T-helper 9 cell (primary cell): ENCODE results near the gene CASZ1.

Source experiments
- DNase-seq: peaks from one replicate; pipeline ENCODE4 v3.0.0-alpha.2; 2020

Gene CASZ1

DNA sequence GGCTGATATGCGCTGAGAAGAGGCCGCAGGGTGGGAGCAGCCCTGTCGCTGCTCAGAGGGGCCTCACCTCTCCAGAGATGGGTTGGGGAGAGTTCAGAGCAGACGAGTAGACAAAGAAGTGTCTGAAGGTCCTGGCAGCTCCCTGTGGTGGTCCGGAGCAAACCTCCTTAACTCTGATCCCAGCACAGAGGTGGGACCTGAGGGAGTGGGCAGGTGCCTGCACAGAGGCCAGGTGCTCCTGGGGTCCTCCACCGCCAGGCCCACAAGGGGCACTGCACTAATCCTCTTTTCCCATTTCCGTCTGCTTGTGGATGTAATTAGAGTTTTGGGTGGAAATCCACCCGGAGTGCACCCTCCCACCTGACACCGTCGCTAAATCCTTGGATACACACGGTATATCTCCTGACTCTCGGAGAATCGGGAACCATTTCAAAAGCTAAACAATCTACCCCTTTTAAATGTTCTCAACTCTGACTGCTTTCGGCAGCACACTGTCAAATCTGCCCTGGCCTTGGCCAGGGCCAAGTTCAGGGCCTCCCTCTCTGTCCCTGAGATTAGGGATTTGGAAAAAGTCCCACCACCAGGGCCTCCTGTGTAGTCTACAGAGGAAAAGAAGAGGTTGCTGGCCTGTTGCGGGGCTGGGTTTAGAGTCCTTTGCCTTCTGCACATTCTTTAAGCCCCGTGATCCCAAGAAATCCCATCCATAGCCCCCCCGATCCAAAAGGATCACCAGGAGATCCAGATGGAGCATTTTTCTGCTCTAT lies 22.4 kb downstream of the CASZ1 start:
- DNase-seq = no peak

DNA sequence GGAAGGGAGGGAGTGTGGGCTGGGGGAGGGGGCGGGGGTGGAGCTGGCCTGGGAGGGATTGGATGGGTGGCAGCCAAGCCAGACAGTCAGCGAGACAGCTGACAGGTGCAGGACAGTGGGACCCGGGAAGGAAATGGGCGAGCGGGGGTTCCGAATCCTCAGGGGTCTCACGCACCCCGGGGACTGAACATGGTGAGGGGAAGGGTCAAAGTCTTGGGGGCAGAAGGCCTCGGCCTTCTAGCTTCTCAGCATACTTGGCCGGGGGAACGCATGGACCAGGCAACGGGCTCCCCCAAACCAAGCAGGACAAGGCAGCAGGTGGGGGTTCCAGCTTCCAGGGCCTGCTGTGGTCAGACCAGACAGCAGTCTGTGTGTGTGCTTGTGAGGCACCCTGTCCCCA lies 23.1 kb downstream of the CASZ1 start:
- no peak for DNase-seq

GRCh38 chr1:10772711-10773110 lies 23.7 kb downstream of the CASZ1 start:
- no peak for DNase-seq

DNA sequence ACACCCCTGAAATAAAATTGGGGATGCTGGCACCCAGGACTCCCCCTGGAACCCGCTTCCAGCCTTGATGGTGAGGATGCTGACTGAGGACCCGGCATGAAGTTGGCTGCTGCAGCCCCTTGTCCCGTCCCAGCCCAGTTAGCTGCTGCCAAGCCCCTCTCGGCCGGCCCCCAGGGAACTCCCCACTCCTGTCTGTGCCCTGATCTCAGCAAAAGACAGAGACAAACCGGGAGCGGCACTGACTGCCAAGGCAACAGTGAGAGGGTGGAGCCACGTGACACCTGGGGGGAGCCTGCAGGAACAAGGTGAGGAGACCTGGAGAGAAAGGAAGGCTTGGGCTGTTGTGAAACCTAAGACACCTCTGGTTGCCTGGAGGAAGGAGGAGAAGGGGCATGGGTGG lies 24.7 kb downstream of the CASZ1 start:
- DNase-seq = no peak

GRCh38 chr1:10768552-10768951 lies 27.9 kb downstream of the CASZ1 start:
- DNase-seq = no peak

- DNase-seq = no peak
Measured at GRCh38 chr1:10767282-10767681, 29.2 kb downstream of the CASZ1 start.

DNA sequence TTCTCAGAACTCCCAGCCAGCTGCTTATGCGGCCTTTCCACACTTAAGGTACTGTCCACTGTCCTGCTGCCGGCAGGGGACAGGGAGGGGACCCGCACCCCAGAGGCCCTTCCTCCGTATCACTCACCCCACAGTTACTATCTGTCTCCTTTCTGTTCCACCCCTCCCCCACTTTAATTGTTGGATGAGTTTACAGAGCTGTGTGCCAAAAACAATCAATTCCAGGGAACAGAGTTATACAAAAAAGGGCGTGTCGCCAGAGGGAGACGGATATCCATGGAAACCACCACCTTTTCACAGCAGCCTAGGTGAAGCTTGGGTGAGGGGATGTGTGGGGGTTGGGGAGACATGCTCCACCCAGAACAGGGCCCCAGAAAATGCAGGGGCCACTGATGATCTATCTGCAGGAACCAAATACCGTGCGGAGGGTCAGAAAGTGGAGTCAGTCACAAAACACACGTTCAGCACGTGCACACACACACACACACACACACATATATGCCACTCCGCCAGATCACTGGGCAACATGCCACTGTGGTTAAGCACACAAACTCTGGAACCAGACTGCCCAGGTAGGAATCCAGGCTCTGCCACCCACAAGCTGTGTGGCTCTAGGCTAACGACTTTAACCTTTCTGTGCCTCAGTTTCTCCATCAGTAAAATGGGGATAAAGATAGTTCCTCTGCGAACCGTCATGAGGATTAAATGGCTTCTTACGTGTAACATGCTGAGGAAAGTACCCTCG lies 30.5 kb downstream of the CASZ1 start:
- no peak for DNase-seq

- no peak for DNase-seq
Measured at GRCh38 chr1:10765304-10765703, 31.1 kb downstream of the CASZ1 start.

GRCh38 chr1:10764296-10764798 lies 32.1 kb downstream of the CASZ1 start:
- no peak for DNase-seq

- no peak for DNase-seq
Measured at GRCh38 chr1:10762875-10763274, 33.6 kb downstream of the CASZ1 start.

DNA sequence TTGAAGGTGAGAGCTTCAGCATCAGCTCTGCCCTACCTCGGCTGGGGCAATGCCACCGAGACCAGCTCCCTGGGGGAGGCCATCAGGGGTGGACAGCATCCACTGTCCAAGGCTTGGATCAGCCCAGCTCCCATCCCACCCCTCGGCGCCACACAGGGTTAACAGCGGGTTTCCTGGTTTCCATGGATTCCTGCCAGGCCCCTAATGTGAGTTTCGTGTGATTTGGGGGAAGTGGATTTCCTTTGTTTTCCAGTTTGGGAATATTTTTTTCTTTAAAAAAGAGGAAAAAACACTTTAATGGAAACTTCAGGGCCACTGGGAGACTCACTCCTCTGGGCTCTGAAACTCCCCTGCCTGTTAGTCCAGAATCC lies 34.3 kb downstream of the CASZ1 start:
- no peak for DNase-seq

DNA sequence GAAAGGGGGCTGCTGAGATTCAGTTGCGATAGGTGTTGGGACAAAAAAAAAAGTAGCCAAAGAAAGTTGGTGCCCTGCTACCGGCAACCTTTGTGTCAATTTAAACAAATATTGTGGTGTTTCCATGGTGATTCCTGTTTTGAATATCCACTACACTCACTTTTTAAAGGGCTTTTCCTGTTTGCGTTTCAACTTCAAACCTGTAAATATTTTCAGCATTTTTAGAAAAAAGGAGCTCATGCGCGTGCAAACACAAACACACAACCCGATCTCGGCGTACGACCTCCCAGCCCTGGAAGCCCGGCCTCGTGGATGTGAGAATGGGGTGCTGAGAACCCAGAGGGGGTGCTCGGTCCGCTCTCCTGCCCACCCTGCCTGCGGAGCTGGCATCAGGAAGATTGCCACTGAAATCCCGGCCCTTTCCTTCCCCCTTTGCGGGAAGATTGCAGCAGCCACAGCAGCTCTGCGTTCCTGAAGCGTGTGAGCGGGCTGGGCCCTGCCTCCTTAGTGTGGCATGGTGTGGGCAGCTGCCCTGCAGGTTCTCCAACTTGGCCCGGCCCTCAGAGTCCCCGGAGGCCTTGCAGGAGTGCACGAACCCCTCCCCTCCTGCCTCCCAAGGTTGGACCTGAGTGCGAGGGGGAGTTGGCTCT lies 34.8 kb downstream of the CASZ1 start:
- DNase-seq = no peak

DNA sequence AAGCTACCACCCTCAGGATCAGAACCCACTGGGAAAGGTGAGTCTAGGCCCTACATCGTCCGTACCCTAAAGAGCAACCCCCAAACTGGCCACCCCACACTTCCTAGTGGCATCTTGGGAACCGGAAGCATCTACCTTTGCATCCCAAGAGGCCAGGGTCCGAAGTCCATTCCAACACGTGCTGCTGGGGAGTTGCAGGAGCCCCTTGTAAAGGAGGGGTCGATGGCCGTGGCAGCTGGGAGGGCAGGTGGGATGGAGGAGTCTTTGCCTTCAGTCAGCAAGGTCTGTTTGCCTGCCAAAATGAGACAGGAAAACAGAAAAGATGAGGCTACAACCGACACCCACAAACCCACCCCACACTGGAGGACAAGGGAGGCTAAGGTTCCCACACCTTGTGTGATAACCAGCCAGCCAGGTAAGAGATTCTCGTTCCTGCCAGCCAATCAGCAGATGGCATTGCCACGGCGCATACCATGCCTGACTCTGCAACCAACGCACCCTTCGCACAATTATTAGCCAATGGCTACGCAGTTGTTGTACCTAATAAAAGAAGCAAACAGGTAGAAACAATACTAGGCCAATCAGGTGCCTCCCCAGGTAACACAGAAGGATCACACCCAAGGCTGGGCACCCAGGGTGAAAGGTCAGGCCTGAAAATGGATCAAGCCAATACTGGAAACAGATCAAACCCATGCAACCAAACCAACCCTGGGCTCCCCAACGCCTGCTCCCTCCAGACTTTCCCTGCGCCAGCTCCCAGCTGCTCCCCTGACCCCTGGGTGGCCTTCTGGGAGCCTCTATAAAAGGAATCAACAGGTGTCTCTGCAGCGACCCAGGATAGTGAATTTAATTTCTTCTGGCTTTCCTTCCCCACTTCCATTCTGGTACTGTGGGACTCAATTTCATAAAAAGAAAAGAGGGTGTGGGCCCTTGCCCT lies 35.6 kb downstream of the CASZ1 start:
- no peak for DNase-seq

DNA sequence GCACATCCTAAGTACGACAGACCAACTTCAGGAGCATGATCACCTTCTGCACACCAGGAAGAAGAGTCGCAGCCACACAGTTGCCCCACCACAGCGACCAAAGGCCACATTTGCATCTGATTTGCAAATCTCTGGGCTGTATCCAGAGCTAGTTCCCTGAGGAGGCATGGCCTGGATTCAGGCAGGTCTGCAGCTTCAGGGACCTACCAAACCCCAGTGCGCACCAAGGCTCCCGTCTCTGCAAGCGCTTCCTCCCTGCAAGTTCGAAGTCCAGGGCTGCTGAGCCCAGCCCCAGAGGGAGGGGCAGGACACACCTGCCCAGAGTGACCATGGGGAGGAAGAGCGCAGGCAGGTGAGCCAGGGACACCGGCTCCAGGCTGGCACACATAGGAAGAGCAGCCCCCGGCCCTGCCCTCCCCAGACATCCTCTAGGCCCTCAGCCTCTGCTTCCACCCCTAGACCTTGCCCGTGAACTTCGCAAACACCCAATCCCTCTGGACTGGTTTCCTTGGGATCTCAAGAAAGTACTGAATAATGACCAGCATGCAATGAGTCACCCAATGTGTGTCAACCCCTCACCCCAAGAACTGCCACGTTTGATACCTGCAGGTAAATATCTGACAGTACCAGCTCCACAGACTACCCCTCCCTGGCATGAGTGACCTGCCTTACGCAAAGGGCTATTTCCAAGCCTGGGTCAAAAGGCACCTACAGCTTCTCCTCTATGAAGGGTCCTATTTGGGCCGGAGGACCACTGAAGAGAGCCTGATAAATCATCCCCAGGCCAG lies 36.8 kb downstream of the CASZ1 start:
- no peak for DNase-seq

- no peak for DNase-seq
Measured at GRCh38 chr1:10756842-10757241, 39.6 kb downstream of the CASZ1 start.

GRCh38 chr1:10755970-10756521 lies 40.4 kb downstream of the CASZ1 start:
- DNase-seq = peak; percentile 37

DNA sequence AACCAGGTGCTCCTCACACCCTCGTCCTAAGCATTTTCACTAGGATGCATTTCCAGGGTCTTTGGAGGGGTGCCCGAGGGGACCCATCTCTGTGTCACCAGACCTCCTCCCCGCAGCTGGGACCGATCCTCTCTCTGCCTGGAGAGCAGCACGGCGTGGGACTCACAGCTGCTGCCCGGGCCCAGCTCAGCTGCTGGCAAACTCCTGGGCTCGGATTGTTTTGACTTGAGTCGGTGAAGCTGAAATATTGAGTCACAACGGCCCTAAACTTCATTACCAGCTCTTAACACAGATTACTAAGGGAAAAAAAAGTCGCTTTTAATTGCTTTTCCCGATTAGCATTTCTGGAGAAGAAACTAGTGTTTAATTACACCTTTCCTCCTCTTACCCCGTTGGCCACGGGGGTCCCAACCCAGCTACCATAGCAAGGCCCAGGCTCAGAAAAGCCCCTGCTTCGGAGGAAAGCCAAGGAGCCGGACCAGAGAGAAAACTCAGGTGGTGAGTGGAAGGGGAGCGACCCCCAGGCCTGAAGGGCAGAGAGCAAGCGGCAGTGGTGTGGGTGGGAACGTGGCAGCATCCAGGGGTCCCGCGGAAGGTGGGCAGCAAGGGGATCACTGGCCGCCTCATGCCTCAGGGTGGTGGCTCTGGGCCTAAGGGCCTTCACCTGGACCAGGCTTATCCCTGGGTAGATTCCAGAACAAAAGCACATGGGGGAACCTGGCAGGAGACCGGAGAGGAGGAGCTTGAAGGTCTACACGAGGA lies 41.7 kb downstream of the CASZ1 start:
- DNase-seq = no peak

DNA sequence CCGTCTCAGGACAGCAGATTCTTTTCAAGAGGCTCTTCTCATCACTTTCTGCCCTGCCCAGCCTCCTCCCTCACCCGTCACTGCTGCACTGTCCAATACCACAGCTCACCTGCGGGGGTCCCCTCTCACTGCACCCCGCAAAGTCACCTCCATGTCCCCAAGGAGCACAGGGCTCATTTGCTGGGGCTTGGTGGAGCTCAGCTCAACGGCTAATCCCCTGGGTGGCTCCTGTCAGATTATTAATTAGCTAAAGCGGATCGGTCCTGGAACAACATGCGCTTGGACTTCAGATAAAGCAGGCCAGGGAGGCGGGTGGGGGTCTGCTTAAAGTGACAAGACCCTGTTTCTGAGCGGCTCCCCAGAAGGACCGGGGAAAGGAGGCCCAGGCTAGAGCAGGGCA lies 43.1 kb downstream of the CASZ1 start:
- DNase-seq = no peak

- DNase-seq = no peak
Measured at GRCh38 chr1:10751561-10752085, 44.8 kb downstream of the CASZ1 start.

DNA sequence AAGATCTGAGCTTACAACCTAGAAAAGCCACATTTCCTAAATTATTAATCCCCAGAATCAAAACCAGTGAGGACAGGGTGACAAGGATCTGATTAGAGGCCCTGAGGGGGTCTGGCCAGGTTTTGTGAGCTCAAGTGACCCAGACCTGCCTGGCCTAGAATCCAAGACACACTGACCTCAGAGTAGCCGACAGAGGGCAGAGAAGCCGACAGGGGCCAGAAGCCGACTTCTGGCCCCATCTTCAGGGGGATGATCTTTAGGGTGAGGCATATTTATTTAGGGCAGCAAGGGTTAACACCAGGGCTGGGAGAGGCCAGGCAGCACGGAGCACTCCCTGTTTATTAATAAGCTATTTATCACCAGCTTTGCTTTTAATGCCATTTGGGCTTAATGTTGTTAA lies 45.3 kb downstream of the CASZ1 start:
- no peak for DNase-seq
